NT2/D1 (cell line): ENCODE data around the gene SYNPO.

ENCODE experiments used
- SUZ12 ChIP-seq: IDR thresholded peaks from 2 replicates; pipeline ENCODE4 v1.6.1; 2011; ENCODE audit not compliant: insufficient read length, insufficient read depth; ENCODE audit errors: extremely low read depth
- YY1 ChIP-seq: IDR thresholded peaks from 2 replicates; pipeline ENCODE4 v1.6.1; 2011; ENCODE audit not compliant: insufficient read length, insufficient read depth

DNA sequence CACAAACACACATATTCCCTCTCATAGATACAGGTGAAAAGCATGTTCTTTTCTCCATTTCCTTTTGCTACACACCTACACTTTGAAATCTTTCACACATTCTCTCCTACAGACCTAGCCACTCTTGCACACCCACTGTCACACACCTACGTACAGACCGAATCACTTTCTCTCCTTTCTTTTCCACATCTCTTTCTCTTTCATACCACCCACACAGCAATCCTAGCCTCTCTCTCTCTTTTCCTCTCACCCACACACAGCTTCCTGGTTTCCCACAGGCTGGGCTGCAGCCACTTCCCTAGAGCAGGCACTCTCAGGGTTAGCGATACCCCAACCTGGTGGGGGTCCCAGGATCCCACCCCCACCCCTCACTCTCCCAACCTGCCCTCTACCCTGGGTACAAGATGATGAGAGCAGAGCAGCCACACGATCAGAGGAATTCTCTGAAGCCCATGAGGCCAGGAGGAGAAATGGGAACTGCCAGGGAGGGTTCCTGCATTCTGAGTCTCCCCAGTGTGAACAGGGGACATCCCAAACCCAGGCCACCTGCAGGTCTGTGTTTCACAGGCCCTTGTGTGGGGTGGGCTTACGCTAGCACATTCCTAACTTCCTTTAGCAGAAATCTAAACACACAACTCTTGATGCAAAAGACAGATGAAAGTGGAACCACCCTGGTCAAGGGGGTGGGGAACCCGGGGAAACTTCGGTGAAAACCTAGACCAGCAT lies 17.1 kb upstream of the SYNPO start:
- no peak for TF ChIP-seq SUZ12
- TF ChIP-seq YY1, result no peak
